ENCODE results near the gene HMCES.
"Not testable (repeated sequence)": the region's sequence is repeated elsewhere in the genome, so short reads cannot be mapped to it uniquely, and the experiment has no call there.

The HMCES gene

DNA sequence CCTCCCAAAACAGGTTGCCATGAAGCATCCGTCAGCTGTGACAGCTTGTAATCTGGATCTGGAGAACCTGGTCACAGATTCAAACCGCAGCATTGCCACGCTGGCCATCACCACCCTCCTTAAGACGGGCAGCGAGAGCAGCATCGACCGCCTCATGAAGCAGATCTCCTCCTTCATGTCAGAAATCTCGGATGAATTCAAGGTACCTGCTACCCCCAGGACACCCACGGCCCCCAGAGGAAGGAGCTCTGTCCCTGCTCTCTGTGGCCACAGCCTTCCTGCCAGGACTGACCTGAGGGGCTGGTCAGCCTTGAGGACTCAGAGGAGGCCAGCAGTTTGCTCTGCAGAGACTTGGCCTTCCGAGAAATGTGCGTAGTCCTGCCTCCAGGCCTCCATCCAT lies 18.1 kb upstream of the HMCES start:
- Histone ChIP-seq H3K36me3 (ENCODE audit: insufficient read depth, low read depth, low read length) (peaks cover 92% of the 10 kb centered on the region), H3K27me3 (ENCODE audit: insufficient read depth, low read length) (no peaks in the 10 kb centered on the region), H3K9ac (ENCODE audit: low read depth, low read length) (no peak overlapping the region), H3K9me3 (ENCODE audit: insufficient read depth, low read depth, low read length) (no peaks in the 10 kb centered on the region), H3K4me3 (ENCODE audit: low read length) (no peak overlapping the region), H3K27ac (ENCODE audit: low read length) (no peak overlapping the region), H3K4me1 (ENCODE audit: insufficient read depth, low read length) (no peaks in the 10 kb centered on the region)

DNA sequence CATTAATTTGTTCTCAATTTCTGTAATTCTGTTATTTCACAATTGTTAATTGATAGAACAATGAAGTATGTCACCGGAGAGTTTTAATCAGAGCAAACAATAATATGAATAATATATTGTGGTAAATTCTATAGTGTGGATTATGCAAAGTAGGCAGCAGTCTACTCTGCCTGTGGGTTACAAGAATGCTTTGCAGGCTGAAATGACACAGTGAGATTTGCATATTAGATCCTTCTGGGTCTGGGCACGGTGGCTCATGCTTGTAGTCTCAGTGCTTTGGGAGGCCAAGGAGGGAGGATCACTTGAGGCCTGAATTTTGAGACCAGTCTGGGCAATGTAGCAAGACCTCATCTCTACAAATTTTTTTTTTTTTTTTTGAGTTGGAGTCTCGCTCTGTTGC lies 16.8 kb upstream of the HMCES start:
- peaks cover 92% of the 10 kb centered on the region for H3K36me3 ChIP-seq (ENCODE audit: insufficient read depth, low read depth, low read length)

DNA sequence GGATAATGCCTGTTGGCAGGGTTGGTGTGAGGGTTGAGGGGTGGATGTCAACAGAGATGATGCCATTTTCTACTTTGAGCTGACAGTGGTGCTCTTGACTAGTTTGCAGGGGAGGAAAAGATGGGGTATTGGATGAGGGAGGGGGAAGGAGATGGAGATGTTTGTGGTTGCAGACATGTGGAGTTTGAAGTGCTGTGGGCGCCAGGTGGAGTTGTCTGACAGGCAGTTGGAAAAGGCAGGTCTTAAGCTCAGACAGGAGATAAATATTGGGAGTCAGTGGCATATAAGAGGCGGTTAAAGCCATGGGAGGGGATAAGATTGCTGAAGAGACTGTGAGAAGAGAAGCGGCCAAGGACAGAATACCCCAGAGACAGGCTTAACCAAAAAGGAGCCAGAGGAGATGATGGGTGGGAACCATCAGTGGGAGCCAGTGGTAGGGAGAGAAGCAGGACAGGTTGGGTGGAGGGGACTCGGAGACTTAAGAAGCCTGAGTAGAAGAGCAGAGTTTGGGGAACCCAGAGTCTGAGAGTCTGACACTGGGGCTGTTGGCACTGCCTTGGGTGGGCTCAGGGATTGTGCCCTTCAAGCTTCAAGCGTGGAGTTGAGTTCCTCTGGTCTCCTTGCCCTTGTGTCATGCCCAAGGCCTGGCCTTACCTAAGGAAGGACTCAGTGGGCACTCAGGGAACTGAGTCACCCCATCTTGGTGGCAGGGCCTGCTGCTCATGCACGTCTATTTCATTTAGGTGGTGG lies 15.3 kb upstream of the HMCES start:
- H3K27ac ChIP-seq (ENCODE audit: low read length): no peak overlapping the region
- H3K36me3 ChIP-seq (ENCODE audit: insufficient read depth, low read depth, low read length): peaks cover 93% of the 10 kb centered on the region
- no peaks in the 10 kb centered on the region for H3K27me3 ChIP-seq (ENCODE audit: insufficient read depth, low read length)
- no peak overlapping the region for H3K9ac ChIP-seq (ENCODE audit: low read depth, low read length)
- no peaks in the 10 kb centered on the region for H3K4me1 ChIP-seq (ENCODE audit: insufficient read depth, low read length)
- no peak overlapping the region for H3K4me3 ChIP-seq (ENCODE audit: low read length)
- H3K9me3 ChIP-seq (ENCODE audit: insufficient read depth, low read depth, low read length): no peaks in the 10 kb centered on the region

More for the DNA sequence above, 16.8 kb upstream of the HMCES start:
- Histone ChIP-seq H3K4me3 (ENCODE audit: low read length) (no peak overlapping the region), H3K9ac (ENCODE audit: low read depth, low read length) (no peak overlapping the region), H3K27ac (ENCODE audit: low read length) (no peak overlapping the region), H3K4me1 (ENCODE audit: insufficient read depth, low read length) (no peaks in the 10 kb centered on the region), H3K9me3 (ENCODE audit: insufficient read depth, low read depth, low read length) (no peaks in the 10 kb centered on the region), H3K27me3 (ENCODE audit: insufficient read depth, low read length) (no peaks in the 10 kb centered on the region)

DNA sequence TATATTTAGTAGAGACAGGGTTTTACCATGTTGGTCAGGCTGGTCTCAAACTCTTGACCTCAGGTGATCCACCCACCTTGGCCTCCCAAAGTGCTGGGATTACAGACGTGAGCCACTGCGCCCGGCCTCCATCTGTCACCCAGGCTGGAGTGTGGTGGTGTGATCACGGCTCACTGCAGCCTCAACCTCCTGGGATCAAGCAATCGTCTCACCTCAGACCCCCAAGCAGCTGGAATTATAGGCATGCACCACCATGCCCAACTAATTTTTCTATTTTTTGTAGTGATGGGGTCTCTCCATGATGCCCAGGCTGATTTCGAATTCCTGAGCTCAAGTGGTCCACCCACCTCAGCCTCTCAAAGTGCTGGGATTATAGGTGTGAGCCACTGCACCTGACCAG lies 13.7 kb upstream of the HMCES start:
- peaks cover 96% of the 10 kb centered on the region for H3K36me3 ChIP-seq (ENCODE audit: insufficient read depth, low read depth, low read length)
- H3K4me1 ChIP-seq (ENCODE audit: insufficient read depth, low read length); H3K27ac ChIP-seq (ENCODE audit: low read length); H3K4me3 ChIP-seq (ENCODE audit: low read length); H3K9me3 ChIP-seq (ENCODE audit: insufficient read depth, low read depth, low read length); H3K27me3 ChIP-seq (ENCODE audit: insufficient read depth, low read length); H3K9ac ChIP-seq (ENCODE audit: low read depth, low read length): not testable (repeated sequence)

DNA sequence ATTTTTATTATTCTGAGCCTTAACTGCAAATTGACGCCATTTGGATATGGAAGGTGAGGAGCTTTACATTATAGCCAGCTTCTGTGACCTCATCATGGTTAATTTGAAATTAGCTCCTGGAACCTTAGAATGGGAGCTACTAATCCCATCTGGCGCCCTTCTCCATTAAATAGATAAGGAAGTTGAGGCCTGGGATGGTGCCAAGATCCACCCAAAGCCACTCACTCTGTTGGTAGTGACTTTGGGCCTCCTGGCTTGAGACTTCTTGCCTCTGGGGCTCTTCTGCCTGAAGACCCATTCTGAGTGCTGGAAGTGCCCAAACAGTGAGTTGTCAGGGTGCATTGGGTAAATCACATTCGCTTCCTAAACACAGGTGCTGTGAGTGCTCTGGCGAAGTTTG lies 12.0 kb upstream of the HMCES start:
- Histone ChIP-seq H3K27me3 (ENCODE audit: insufficient read depth, low read length) (no peaks in the 10 kb centered on the region), H3K4me3 (ENCODE audit: low read length) (no peak overlapping the region), H3K9me3 (ENCODE audit: insufficient read depth, low read depth, low read length) (no peaks in the 10 kb centered on the region), H3K27ac (ENCODE audit: low read length) (no peak overlapping the region), H3K9ac (ENCODE audit: low read depth, low read length) (no peak overlapping the region), H3K4me1 (ENCODE audit: insufficient read depth, low read length) (no peaks in the 10 kb centered on the region), H3K36me3 (ENCODE audit: insufficient read depth, low read depth, low read length) (peaks cover 96% of the 10 kb centered on the region)

DNA sequence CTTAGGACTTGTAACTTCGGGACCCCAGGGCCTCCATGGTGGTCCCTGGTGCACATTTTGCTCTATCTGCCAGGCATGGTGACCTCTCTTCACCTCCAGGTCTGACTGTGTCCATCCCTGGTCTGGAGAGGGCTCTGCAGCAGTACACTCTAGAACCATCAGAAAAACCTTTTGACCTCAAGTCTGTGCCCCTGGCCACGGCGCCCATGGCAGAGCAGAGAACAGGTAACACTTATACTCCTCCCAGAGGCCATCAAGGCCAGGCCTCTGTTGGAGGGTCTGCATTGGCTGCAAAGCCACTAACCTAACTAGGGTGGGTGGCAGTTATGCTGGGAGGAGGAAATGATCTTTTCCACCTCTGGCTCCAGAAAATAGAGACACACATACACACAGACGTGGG lies 10.3 kb upstream of the HMCES start:
- H3K27me3 ChIP-seq (ENCODE audit: insufficient read depth, low read length): no peaks in the 10 kb centered on the region
- peaks cover 96% of the 10 kb centered on the region for H3K36me3 ChIP-seq (ENCODE audit: insufficient read depth, low read depth, low read length)
- H3K4me1 ChIP-seq (ENCODE audit: insufficient read depth, low read length): no peaks in the 10 kb centered on the region
- H3K9ac ChIP-seq (ENCODE audit: low read depth, low read length): no peak overlapping the region
- no peak overlapping the region for H3K4me3 ChIP-seq (ENCODE audit: low read length)
- no peaks in the 10 kb centered on the region for H3K9me3 ChIP-seq (ENCODE audit: insufficient read depth, low read depth, low read length)
- no peak overlapping the region for H3K27ac ChIP-seq (ENCODE audit: low read length)

DNA sequence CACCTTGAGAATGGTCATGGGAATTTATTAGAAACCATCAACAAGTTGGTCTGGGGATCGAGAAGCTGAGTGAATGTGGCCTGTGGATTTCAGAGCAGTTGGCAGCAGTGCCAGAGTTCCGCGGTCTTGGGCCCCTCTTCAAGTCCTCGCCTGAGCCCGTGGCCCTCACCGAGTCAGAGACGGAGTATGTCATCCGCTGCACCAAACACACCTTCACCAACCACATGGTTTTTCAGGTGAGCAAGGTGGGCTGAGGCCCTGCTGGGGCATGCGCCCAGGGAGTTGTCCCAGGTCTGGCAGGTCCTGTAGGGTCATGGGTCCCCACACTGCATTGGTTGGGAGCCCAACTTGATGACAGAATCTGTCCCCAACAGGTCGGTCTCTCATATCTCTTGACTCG lies 7.0 kb upstream of the HMCES start:
- Histone ChIP-seq H3K36me3 (ENCODE audit: insufficient read depth, low read depth, low read length) (peaks cover 98% of the 10 kb centered on the region), H3K4me3 (ENCODE audit: low read length) (no peak overlapping the region), H3K9ac (ENCODE audit: low read depth, low read length) (no peak overlapping the region), H3K9me3 (ENCODE audit: insufficient read depth, low read depth, low read length) (no peaks in the 10 kb centered on the region), H3K4me1 (ENCODE audit: insufficient read depth, low read length) (no peaks in the 10 kb centered on the region), H3K27ac (ENCODE audit: low read length) (no peak overlapping the region), H3K27me3 (ENCODE audit: insufficient read depth, low read length) (no peaks in the 10 kb centered on the region)

DNA sequence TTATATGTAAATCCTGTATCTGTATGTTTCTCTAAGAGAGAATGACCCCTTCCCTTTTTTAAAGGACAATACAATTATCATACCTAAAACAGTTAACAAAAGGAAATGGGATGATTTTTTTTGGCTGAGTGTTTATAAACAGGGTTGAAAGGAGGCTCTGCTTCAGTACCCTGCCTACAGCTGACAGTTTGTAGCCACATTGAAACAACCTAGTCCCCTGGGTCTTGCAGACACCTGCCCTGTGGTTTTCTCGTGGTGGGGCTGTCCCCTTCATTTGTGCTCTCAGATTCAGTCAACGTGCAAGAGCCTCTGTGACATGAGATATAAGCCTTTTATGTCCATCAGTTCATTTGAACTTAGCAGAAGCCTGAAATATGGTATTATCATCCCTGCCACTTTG lies 2.3 kb upstream of the HMCES start:
- no peak overlapping the region for H3K9ac ChIP-seq (ENCODE audit: low read depth, low read length)
- H3K27me3 ChIP-seq (ENCODE audit: insufficient read depth, low read length): no peaks in the 10 kb centered on the region
- H3K9me3 ChIP-seq (ENCODE audit: insufficient read depth, low read depth, low read length): no peaks in the 10 kb centered on the region
- no peak overlapping the region for H3K4me3 ChIP-seq (ENCODE audit: low read length)
- peaks cover 62% of the 10 kb centered on the region for H3K36me3 ChIP-seq (ENCODE audit: insufficient read depth, low read depth, low read length)
- no peak overlapping the region for H3K27ac ChIP-seq (ENCODE audit: low read length)
- H3K4me1 ChIP-seq (ENCODE audit: insufficient read depth, low read length): peaks cover 12% of the 10 kb centered on the region; the same call in 1 of the 2 replicates

DNA sequence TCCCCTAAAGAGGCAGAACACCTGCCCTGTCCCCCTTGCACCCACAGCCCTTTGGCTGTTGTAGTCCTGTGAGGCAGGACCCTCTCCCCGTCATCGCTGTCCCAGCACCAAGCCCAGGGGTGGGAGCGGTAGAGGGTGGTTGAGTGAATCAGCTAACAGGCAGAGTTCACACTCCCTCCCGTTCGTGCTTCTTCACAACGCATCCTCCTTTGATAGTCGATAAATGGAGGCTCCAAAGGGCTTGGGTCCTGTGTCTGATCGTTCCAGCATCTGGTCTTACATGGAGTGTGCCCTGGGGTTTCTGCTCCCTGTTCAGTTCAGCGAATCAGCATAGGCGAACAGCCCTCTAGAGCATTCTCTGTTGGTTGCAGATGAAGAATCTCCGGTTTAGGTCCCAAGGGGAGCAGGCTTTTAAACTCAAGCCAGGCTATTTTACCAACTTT lies 820 bp upstream of the HMCES start:
- H3K9ac ChIP-seq (ENCODE audit: low read depth, low read length): peak overlapping the region; percentile 97; the same call in 1 of the 2 replicates
- H3K36me3 ChIP-seq (ENCODE audit: insufficient read depth, low read depth, low read length): peaks cover 48% of the 10 kb centered on the region
- H3K27ac ChIP-seq (ENCODE audit: low read length): peak overlapping the region; percentile 97
- peak overlapping the region; percentile 82 for H3K4me3 ChIP-seq (ENCODE audit: low read length)
- H3K4me1 ChIP-seq (ENCODE audit: insufficient read depth, low read length): peaks cover 12% of the 10 kb centered on the region; the same call in 1 of the 2 replicates
- H3K9me3 ChIP-seq (ENCODE audit: insufficient read depth, low read depth, low read length): no peaks in the 10 kb centered on the region
- no peaks in the 10 kb centered on the region for H3K27me3 ChIP-seq (ENCODE audit: insufficient read depth, low read length)

DNA sequence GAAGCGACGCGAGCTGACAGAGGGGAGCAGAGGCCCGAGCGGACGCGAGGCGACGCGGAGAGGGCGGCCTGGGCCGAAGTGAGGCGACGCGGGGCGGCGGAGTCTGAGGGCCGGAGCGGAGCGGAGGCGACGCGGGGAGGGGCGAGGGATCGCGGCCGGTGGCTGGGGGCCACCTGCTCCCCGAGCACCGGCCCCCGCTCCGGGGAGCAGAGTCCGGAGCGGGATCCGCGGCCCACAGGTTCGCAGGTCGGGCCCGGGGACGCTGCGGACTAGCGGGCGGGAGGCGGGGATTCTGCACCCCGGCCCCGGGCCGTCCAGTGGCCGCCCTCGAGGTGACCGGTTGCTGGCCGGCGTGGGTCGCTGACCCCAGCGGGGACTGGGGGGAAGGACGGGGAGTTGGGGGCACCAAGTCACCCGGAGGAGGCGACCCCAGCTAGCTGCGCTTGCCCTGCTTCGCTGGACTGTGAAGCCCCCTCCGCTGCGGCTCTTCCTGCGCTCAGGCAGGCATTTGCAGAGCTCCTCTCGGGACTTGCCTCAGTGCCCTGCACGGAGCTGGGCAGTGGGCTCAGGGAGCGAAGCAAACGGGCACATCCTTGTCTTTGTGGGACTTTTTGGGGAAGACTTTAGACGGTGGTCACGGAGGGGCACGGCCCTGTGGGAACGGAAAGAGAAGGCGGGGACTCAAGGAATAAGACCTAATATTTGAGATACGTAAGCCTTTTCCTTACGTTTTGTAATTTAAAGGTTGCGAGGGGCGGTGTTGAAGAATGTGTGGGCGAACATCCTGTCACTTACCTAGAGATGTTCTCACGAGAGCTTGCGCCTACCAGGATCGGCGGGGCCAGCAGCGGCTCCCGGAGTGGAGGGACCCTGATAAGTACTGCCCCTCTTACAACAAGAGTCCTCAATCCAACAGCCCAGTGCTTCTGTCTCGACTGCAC lies 566 bp downstream of the HMCES start:
- Histone ChIP-seq H3K9me3 (ENCODE audit: insufficient read depth, low read depth, low read length) (no peaks in the 10 kb centered on the region), H3K27me3 (ENCODE audit: insufficient read depth, low read length) (no peaks in the 10 kb centered on the region), H3K4me1 (ENCODE audit: insufficient read depth, low read length) (peaks cover 12% of the 10 kb centered on the region; the same call in 1 of the 2 replicates), H3K27ac (ENCODE audit: low read length) (no peak overlapping the region), H3K36me3 (ENCODE audit: insufficient read depth, low read depth, low read length) (peaks cover 35% of the 10 kb centered on the region), H3K9ac (ENCODE audit: low read depth, low read length) (peak overlapping the region; percentile 97; the same call in 1 of the 2 replicates), H3K4me3 (ENCODE audit: low read length) (peak overlapping the region; percentile 82)

DNA sequence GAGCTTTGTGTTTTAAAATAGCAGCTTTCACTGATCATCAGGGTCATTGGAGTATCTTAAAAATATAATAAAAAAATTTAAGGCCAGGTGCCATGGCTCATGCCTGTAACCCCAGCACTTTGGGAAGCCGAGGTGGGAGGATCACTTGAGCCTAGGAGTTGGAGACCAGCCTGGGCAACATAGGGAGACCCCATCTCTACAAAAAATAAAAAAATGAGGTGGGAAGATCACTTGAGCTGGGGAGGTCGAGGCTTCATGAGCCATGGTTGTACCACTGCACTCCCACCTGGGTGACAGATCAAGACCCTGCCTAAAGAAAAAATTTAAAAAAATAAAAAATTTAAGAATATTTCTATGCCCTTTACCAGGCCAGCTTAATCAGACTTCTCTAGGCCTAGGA lies 1.5 kb downstream of the HMCES start:
- Histone ChIP-seq H3K9ac (ENCODE audit: low read depth, low read length) (peak overlapping the region; percentile 97; the same call in 1 of the 2 replicates), H3K36me3 (ENCODE audit: insufficient read depth, low read depth, low read length) (peaks cover 26% of the 10 kb centered on the region), H3K9me3 (ENCODE audit: insufficient read depth, low read depth, low read length) (no peaks in the 10 kb centered on the region), H3K4me3 (ENCODE audit: low read length) (peak overlapping the region; percentile 82), H3K27me3 (ENCODE audit: insufficient read depth, low read length) (no peaks in the 10 kb centered on the region), H3K27ac (ENCODE audit: low read length) (no peak overlapping the region), H3K4me1 (ENCODE audit: insufficient read depth, low read length) (peaks cover 12% of the 10 kb centered on the region; the same call in 1 of the 2 replicates)

Data from iPS-20b (cell line).